Measurements from ENCODE around the gene DBI.
"Not testable (repeated sequence)": the region's sequence is repeated elsewhere in the genome, so short reads cannot be mapped to it uniquely, and the experiment has no call there.

DBI gene

GRCh38 chr2:119366161-119366648, 572 bp upstream of the DBI start:
- DNase-seq, result peak in 1 of 2 donors; percentile 9

GRCh38 chr2:119367472-119368099, 809 bp downstream of the DBI start:
- peak; percentile 20 to 39 for DNase-seq

- DNase-seq, result no peak
Measured at GRCh38 chr2:119369845-119370244, 3.1 kb downstream of the DBI start.

- DNase-seq, result no peak
Measured at GRCh38 chr2:119371111-119371510, 4.3 kb downstream of the DBI start.

- DNase-seq, result no peak
Measured at GRCh38 chr2:119372778-119373568, 6.2 kb downstream of the DBI start.

GRCh38 chr2:119373907-119374745, 7.3 kb downstream of the DBI start:
- DNase-seq, result not testable (repeated sequence)

- DNase-seq, result not testable (repeated sequence)
Measured at GRCh38 chr2:119376406-119376805, 9.6 kb downstream of the DBI start.

GRCh38 chr2:119376810-119377209, 10.0 kb downstream of the DBI start:
- no peak for DNase-seq

- no peak for DNase-seq
Measured at GRCh38 chr2:119377294-119377992, 10.7 kb downstream of the DBI start.

GRCh38 chr2:119377993-119378345, 11.2 kb downstream of the DBI start:
- no peak for DNase-seq

- DNase-seq, result no peak
Measured at GRCh38 chr2:119378566-119378965, 11.8 kb downstream of the DBI start.

- DNase-seq, result no peak
Measured at GRCh38 chr2:119383410-119384140, 16.8 kb downstream of the DBI start.

GRCh38 chr2:119384971-119385370, 18.2 kb downstream of the DBI start:
- no peak for DNase-seq

- no peak for DNase-seq
Measured at GRCh38 chr2:119385466-119385865, 18.7 kb downstream of the DBI start.

- DNase-seq, result peak in 1 of 2 donors; percentile 29
Measured at GRCh38 chr2:119387381-119388129, 20.8 kb downstream of the DBI start.

- no peak for DNase-seq
Measured at GRCh38 chr2:119389615-119390306, 23.0 kb downstream of the DBI start.

- DNase-seq, result no peak
Measured at GRCh38 chr2:119393971-119394748, 27.4 kb downstream of the DBI start.

GRCh38 chr2:119397196-119397595, 30.4 kb downstream of the DBI start:
- no peak for DNase-seq

- DNase-seq, result no peak
Measured at GRCh38 chr2:119402106-119402505, 35.3 kb downstream of the DBI start.
